Stimulated activated CD8-positive, alpha-beta memory T cell treated with anti-CD3 and anti-CD28 coated beads, Interleukin-4, amount 100 ng/mL, for 4 hours (primary cell): ENCODE measurements around the gene CRYBB1.

ENCODE experiments used
- DNase-seq, 2 donors: peaks; one replicate each; pipeline ENCODE4 v3.0.0-alpha.2; 2020; ENCODE audit warnings: low read depth in 2 of 2, low spot score in 1 of 2

Gene CRYBB1

DNA sequence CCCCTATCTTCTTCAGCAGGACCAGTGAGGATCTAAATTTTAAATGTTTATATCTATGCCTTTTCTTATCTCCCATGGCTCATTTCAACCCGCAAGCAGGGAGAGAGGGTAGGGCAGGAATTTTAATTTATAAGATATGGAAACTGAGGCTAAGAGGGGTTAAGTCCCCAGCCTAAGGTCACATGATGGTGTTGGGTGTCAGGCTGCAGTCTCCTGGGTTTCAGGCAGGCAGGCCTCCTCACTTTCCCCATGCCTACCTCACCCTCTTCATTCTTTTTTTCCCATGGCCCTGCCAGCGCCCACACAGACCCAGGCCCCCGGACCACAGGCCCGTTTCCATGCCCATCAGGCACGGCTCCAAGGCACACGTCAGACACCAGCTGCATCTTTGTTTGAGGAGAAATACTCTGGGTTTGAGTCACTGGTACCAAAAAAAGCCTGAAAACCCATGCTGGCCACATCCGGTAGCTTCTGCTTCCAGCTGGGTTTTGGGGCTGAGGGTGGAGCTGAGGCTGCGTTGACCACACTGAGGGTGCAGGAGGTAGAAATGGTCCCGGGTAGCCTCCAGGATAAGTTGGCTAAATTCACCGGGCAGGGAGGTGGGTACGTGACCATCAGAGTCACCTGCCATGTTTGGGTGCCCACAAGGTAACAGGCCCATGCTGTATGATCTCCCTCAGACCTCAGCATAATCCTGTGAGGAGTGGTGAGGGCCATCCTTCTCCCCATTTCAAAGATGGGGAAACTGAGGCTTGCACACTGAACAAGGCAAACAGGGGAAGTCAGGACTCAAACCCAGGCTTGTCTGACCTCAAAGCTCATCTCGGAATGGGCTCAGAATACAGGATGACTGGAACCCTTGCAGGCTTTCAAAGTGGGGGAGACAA is 7.5 kb downstream of the CRYBB1 start:
- DNase-seq, result peak in 1 of 2 donors; percentile 4

GRCh38 chr22:26609287-26609686 is 8.5 kb downstream of the CRYBB1 start:
- no peak for DNase-seq

DNA sequence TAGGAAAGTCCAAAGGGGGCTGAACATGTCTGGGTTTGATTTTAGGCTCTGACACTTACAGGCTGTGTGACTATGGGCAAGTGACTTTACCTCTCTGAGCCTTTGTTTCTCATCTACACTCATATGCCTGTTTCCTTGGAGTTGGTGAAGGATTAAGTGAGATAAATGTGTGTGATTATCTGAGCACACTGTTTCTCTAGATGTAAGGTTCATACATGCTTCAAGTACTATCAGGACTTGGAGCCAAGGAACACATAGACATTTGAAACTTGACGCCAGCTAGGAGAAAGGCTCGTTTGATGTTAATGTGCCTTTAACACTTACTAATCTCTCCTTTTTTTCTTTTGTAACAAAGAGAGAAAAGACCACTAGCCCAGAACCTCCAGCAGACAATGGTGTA is 9.7 kb downstream of the CRYBB1 start:
- DNase-seq, result no peak

DNA sequence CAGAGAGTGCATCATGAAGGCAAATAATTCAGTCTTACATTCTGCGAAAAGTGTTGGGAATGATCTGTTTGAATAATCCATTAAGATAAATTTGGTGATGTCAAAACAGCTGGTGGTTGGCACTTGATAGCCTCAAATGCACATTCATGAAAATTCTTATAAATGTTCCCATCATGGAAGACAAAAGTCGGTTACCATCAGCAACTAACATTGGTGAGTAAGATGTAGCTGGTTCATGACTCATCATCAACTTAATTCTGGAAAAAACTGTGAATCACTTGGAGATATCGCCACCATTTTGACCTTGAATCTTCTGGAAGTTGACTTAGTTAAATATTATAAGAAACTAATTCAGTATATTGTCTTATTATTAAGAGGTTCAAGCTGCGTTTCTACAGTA is 11.2 kb downstream of the CRYBB1 start:
- DNase-seq, result no peak

GRCh38 chr22:26604368-26604767 is 13.5 kb downstream of the CRYBB1 start:
- no peak for DNase-seq

GRCh38 chr22:26602127-26602526 is 15.7 kb downstream of the CRYBB1 start:
- no peak for DNase-seq

GRCh38 chr22:26601726-26602125 is 16.1 kb downstream of the CRYBB1 start:
- DNase-seq, result no peak

GRCh38 chr22:26599505-26599904 is 18.3 kb downstream of the CRYBB1 start:
- DNase-seq, result no peak

DNA sequence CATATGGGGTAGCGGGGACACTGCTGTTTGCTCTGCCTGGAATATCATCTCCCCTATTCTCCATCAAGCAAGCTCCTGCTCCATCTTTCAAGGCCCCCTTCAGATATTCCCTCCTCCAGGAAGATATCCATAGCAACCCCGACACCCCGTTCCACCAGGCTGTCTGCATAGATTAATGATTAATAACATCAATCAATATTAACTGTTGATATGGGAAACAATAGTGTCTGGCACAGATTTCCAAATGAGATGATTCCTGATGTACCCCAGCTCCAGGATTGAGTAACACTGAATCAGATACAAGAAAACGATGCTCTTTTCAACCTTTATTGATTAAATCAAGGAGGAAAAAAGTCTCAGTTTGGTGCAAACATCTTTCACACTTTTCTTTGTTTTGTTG is 20.3 kb downstream of the CRYBB1 start:
- DNase-seq, result no peak

DNA sequence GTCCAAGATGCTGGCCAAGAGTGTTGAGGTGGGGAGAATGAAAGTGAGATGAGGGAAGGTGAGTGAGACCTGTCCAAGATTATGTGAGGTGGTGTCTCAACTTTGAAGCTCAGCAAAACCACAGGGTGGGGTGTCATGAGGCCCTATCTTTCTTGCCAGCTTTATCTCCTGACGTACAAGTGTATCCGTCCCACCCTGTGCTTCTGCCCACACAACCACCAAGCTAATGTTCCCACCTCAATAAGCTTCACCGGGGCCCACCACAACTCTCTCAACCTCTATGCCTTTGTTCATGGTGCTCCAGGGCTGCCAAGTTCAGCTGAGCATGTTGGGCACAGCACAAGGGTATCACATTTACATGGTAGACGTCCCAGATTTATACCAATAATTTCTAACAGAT is 20.8 kb downstream of the CRYBB1 start:
- DNase-seq, result no peak

DNA sequence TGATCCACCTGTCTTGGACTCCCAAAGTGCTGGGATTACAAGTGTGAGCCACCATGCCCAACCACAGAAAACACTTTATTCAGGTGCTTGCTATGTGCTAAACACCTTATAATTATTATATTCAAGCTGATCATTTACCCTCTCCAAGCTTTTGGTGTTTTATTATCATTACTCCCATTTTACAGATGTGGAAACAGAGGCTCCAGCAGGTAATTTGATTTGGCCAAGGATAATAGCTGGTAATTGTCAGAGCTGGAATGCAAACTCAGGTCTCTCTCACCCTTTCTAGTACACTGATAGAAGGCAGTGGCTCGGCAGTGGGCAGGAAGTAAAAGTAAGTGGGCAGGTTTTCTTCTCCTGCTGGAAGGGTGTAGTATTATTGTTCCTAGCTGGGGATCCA is 24.1 kb downstream of the CRYBB1 start:
- no peak for DNase-seq

- DNase-seq, result no peak
Observed at GRCh38 chr22:26592421-26592891, 25.4 kb downstream of the CRYBB1 start.

- peak; percentile 46 to 57 for DNase-seq
Observed at GRCh38 chr22:26589845-26590736, 27.7 kb downstream of the CRYBB1 start, which contains the start of gene TPST2. Gene TPST2, minus strand, starts transcription at chr22:26590132. Its CDS starts 48,502 bp downstream, at chr22:26541630.

DNA sequence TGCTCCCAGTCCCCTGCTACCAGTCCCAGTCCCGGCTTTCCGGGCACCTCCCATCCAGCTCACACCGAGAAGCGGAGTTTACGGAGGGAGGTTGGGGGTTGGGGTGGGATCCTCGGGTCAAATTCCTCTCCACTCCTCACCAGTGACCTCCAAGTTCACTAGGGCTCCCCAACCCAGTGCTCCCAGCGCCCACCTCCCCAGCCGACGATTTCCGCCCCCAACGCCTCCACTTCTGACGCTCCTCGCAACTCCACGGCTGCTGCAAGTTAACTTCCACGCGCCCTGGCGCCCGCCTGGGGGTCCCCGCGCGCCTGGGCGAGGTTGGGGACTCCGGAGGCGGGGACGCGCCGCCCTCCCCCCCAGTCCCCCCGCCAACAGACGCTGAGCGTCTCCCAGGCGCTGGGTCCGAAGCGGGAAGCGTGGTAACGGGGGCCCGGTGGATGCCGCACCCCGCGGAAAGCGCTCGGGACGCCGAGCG is 28.4 kb downstream of the CRYBB1 start:
- DNase-seq, result no peak

DNA sequence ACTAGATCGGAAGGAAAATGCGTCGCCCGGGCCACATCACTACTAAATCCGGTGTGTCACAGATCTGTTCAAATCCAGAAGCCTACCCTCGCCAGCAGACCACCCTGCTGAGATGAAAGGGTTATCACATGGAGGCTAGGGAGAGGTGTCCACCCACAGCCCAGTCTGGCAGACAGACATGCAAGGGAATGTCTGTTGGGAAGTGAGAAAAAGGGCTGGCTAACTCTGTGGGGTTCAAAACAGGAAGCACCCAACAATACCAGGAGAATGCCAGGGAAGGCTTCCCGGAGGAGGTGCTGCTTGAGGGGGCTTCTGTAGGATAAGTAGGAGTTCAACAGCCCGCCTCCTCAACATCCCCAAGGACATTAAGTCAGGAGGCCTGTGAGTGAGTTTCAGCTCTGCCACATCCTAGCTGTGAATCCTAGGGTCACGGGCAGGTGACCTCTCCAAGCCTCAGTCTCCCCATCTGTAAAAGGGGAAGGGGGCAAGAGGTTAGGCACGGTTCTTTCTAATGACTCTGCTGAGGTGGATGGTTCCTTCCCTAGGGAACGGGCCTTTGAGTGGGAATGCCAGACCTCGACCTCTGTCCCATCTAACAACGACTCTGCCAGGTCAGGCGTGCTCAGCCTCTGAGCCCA is 29.0 kb downstream of the CRYBB1 start:
- DNase-seq, result no peak

DNA sequence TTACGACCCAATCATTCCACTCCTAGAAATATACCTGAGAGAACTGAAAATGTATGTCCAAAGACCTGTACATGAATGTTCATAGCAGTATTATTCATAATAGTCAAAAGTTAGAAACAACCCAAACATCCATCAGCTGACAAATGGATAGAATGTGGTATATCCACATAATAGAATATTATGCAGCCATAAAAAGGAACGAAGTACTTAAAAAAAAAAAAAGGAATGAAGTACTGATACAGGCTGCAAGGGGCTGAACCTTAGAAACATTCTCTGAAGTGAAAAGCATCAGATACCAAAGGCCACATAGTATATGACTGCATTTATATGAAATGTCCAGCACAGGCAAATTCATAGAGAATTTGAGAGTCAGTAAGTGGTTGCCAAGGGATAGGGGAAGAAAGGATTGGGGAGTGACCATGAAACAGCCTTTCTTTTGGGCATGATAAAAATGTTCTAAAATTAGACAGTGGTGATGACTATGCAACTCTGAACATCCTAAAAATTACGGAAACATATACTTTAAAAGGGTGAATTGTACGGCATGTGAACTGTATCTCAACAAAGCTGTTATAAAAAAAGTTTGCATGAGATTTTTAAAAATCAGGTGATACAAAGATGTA is 29.7 kb downstream of the CRYBB1 start:
- no peak for DNase-seq

DNA sequence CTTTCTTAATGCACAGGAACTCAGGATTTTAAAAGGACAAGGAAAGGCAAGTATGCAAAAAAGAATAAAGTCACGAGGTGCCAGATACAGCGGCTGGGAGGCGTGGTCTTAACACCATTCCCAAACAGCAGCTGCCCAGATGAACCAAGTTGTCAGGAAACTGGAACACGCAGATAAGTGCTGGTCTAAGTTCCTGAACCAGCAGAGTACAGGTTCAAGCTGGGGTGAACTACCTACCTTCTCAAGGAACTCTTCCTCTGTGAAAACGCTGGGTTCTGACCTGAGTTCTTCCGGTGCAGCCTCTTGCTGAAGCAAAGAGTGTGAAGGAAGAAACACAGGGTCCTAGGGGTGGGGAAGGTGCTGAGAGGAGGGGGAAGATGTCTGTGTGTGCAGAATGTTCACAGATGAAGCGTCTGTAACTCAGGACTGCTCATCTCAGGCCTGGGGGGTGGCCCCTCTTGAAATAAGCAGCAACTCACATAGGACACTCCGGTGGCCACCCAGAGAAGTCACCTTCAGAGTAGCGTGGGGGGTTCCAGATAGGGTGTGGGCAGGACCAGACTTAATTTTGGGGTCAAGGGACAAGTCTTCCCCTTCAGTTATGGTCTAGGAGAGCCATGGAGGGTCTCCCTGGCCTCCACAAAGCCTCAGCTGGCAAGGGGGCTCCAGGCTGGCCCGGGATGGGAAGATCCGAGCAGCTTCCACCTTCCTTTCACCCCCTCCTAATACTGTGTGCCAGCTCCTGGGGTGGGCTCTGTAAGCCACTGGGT is 31.1 kb downstream of the CRYBB1 start:
- no peak for DNase-seq

- DNase-seq, result no peak
Observed at GRCh38 chr22:26585104-26585790, 32.6 kb downstream of the CRYBB1 start.

DNA sequence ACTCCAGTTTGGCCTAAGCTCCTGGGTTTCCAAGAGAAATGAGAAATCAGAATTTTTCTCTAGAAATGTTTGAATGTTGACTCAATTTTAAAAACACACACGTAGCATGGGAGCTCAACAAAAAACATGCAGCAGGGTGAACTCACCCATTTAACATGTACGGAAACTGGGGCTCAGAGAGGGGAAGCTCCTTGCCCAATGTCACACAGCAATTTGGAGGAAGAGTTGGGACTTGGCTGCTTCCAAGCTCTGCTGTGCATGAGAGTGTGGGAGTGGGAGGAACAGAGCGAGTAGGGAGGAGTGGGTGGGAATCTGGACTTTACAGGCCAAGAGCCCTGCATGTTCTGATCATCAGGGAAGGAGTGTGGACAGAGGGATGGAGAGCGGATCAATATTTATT is 33.8 kb downstream of the CRYBB1 start:
- DNase-seq, result no peak
